Measurements from ENCODE around the gene MTUS2.

DNA sequence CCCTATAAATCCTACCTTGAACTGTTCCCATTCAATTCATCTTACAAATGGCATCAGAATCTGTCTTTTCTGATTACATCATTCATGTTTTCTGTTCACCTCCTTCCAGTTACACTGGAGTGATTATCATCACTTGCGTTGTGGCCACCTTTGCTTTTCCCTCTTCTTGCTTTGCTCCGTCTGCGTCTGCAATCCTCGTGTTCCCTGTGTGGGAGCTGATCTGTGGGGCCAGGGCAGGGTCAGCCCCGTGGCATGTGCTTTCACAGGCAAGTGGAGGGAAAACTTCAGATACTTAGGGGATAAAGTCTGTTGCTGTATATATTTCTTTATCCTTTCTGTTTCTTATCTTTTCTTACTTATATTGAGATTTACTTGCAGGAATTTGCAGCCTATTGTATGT, 497.7 kb downstream of the MTUS2 start:
- TF ChIP-seq, protein P1, sequence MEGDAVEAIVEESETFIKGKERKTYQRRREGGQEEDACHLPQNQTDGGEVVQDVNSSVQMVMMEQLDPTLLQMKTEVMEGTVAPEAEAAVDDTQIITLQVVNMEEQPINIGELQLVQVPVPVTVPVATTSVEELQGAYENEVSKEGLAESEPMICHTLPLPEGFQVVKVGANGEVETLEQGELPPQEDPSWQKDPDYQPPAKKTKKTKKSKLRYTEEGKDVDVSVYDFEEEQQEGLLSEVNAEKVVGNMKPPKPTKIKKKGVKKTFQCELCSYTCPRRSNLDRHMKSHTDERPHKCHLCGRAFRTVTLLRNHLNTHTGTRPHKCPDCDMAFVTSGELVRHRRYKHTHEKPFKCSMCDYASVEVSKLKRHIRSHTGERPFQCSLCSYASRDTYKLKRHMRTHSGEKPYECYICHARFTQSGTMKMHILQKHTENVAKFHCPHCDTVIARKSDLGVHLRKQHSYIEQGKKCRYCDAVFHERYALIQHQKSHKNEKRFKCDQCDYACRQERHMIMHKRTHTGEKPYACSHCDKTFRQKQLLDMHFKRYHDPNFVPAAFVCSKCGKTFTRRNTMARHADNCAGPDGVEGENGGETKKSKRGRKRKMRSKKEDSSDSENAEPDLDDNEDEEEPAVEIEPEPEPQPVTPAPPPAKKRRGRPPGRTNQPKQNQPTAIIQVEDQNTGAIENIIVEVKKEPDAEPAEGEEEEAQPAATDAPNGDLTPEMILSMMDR (IDR thresholded peaks at IDR 0.05): no peak
- TF ChIP-seq ZFX (IDR thresholded peaks at IDR 0.05; ENCODE audit: borderline replicate concordance): no peak

All from 22Rv1 (cell line).